Dermis microvascular lymphatic vessel endothelial cell (primary cell): ENCODE results near the gene DLGAP3. TPM values are rescaled to one million over a fixed set of nuclear protein-coding genes. Genes with fewer than 3 reads are reported as not detected.
A peak's percentile ranks its signal among the peaks of the same experiment; 100 is the strongest.

Experiments
- DNase-seq, 2 donors: peaks; one replicate each; pipeline versions ENCODE4 v3.0.0 to v3.0.0-alpha.2; 2010; ENCODE audit warnings: low read depth in 2 of 2
- total RNA-seq: library from RNA; depleted of rRNA; stranded (reverse); fragments of >200 nt; gene quantifications from 2 replicates; pipeline ENCODE4 v1.2.1, GENCODE V29; 2014

DLGAP3 gene
- total RNA-seq, 1 donor from 2014 or later = under 0.01 TPM

- no peak for DNase-seq
Measured at GRCh38 chr1:34906222-34906621, 23.2 kb downstream of the DLGAP3 start.

GRCh38 chr1:34905098-34905459 is 24.4 kb downstream of the DLGAP3 start:
- DNase-seq = no peak

- no peak for DNase-seq
Measured at GRCh38 chr1:34904236-34905097, 25.0 kb downstream of the DLGAP3 start.

- DNase-seq = no peak
Measured at GRCh38 chr1:34901919-34902318, 27.5 kb downstream of the DLGAP3 start.

GRCh38 chr1:34900775-34901502 is 28.5 kb downstream of the DLGAP3 start:
- no peak for DNase-seq

GRCh38 chr1:34899906-34900305 is 29.5 kb downstream of the DLGAP3 start:
- no peak for DNase-seq

GRCh38 chr1:34899471-34899870 is 30.0 kb downstream of the DLGAP3 start:
- no peak for DNase-seq

GRCh38 chr1:34898330-34898761 is 31.1 kb downstream of the DLGAP3 start:
- DNase-seq = peak; percentile 64 to 69

- DNase-seq = no peak
Measured at GRCh38 chr1:34896612-34897011, 32.8 kb downstream of the DLGAP3 start.

GRCh38 chr1:34889705-34890104 is 39.7 kb downstream of the DLGAP3 start:
- DNase-seq = no peak

- no peak for DNase-seq
Measured at GRCh38 chr1:34887593-34887992, 41.9 kb downstream of the DLGAP3 start.

- peak in 1 of 2 donors; percentile 29 for DNase-seq
Measured at GRCh38 chr1:34885405-34886247, 43.8 kb downstream of the DLGAP3 start.

- no peak for DNase-seq
Measured at GRCh38 chr1:34884961-34885360, 44.5 kb downstream of the DLGAP3 start.

GRCh38 chr1:34884536-34884935 is 44.9 kb downstream of the DLGAP3 start:
- DNase-seq = no peak

GRCh38 chr1:34879230-34879629 is 50.2 kb downstream of the DLGAP3 start:
- no peak for DNase-seq

- no peak for DNase-seq
Measured at GRCh38 chr1:34876406-34876805, 53.0 kb downstream of the DLGAP3 start.

GRCh38 chr1:34874296-34874952 is 55.0 kb downstream of the DLGAP3 start:
- no peak for DNase-seq

- DNase-seq = no peak
Measured at GRCh38 chr1:34872133-34872503, 57.3 kb downstream of the DLGAP3 start.

- DNase-seq = no peak
Measured at GRCh38 chr1:34871443-34872132, 57.9 kb downstream of the DLGAP3 start.

- DNase-seq = no peak
Measured at GRCh38 chr1:34870395-34870794, 59.1 kb downstream of the DLGAP3 start.

GRCh38 chr1:34869760-34870159 is 59.7 kb downstream of the DLGAP3 start:
- no peak for DNase-seq
